Mammary epithelial cell (primary cell): ENCODE results near the gene PIGX.

Experiments used
- CTCF ChIP-seq, 2 donors: IDR thresholded peaks in 1 of 2; conservative IDR thresholded peaks in 1 of 2; 2 replicates each; pipeline ENCODE4 v1.5.1; 2011 to 2012; ENCODE audit warnings: inconsistent platforms in 2 of 2, low read length in 2 of 2, mild to moderate bottlenecking in 2 of 2, control low read depth in 1 of 2, low read depth in 1 of 2; ENCODE audit not compliant: insufficient read depth in 1 of 2; ENCODE audit errors: extremely low read depth in 1 of 2
- EZH2 ChIP-seq: IDR thresholded peaks from 2 replicates; pipeline ENCODE4 v1.6.1; 2012; ENCODE audit warnings: low read length, inconsistent platforms, borderline replicate concordance

- no peak for TF ChIP-seq CTCF (conservative IDR thresholded peaks at IDR 0.05 in 1 of 2, IDR thresholded peaks at IDR 0.05 in 1 of 2; ENCODE audit: extremely low read depth in 1 of 2, insufficient read depth in 1 of 2, low read depth in 1 of 2, low read length in 2 of 2)
- no peak for TF ChIP-seq EZH2
Measured at GRCh38 chr3:196772102-196772501, 59.9 kb downstream of the PIGX start.
